Midbrain (tissue), 1 donor: Measurements from ENCODE around the gene CHRDL1.
"Not testable (repeated sequence)": the region's sequence is repeated elsewhere in the genome, so short reads cannot be mapped to it uniquely, and the experiment has no call there.

Experiments used
- DNase-seq: peaks from one replicate; lab custom pipeline; 2025; lab: John Stamatoyannopoulos, UW

The CHRDL1 gene

GRCh38 chrX:110795645-110796406 is at the start of gene CHRDL1:
Gene CHRDL1, minus strand, starts transcription at chrX:110795817. Its CDS starts 3,636 bp downstream, at chrX:110792181.
- DNase-seq, result no peak

- DNase-seq, result no peak
Measured at GRCh38 chrX:110836982-110837381, 41.4 kb upstream of the CHRDL1 start.

GRCh38 chrX:110836451-110836850 is 40.8 kb upstream of the CHRDL1 start:
- no peak for DNase-seq

- no peak for DNase-seq
Measured at GRCh38 chrX:110836001-110836400, 40.4 kb upstream of the CHRDL1 start.

GRCh38 chrX:110825972-110826371 is 30.4 kb upstream of the CHRDL1 start:
- DNase-seq, result no peak

GRCh38 chrX:110816543-110816942 is 20.9 kb upstream of the CHRDL1 start:
- DNase-seq, result not testable (repeated sequence)

GRCh38 chrX:110806145-110806544 is 10.5 kb upstream of the CHRDL1 start:
- DNase-seq, result no peak

- no peak for DNase-seq
Measured at GRCh38 chrX:110805303-110805702, 9.7 kb upstream of the CHRDL1 start.

- DNase-seq, result no peak
Measured at GRCh38 chrX:110804446-110804845, 8.8 kb upstream of the CHRDL1 start.

- no peak for DNase-seq
Measured at GRCh38 chrX:110803506-110803905, 7.9 kb upstream of the CHRDL1 start.

GRCh38 chrX:110796407-110796697 is 735 bp upstream of the CHRDL1 start:
- DNase-seq, result no peak

- DNase-seq, result no peak
Measured at GRCh38 chrX:110794601-110795000, 1.0 kb downstream of the CHRDL1 start.

- DNase-seq, result no peak
Measured at GRCh38 chrX:110791071-110791470, 4.5 kb downstream of the CHRDL1 start.

- no peak for DNase-seq
Measured at GRCh38 chrX:110786486-110786885, 9.1 kb downstream of the CHRDL1 start.

GRCh38 chrX:110759785-110760184 is 35.8 kb downstream of the CHRDL1 start:
- no peak for DNase-seq

GRCh38 chrX:110758781-110759422 is 36.7 kb downstream of the CHRDL1 start:
- DNase-seq, result no peak

- no peak for DNase-seq
Measured at GRCh38 chrX:110755611-110756010, 40.0 kb downstream of the CHRDL1 start.

- no peak for DNase-seq
Measured at GRCh38 chrX:110755061-110755460, 40.6 kb downstream of the CHRDL1 start.

GRCh38 chrX:110750526-110751189 is 45.0 kb downstream of the CHRDL1 start:
- no peak for DNase-seq

GRCh38 chrX:110748256-110748806 is 47.3 kb downstream of the CHRDL1 start:
- peak; percentile 11 for DNase-seq

- no peak for DNase-seq
Measured at GRCh38 chrX:110746014-110746413, 49.6 kb downstream of the CHRDL1 start.

GRCh38 chrX:110745288-110745687 is 50.3 kb downstream of the CHRDL1 start:
- no peak for DNase-seq
